Eye (tissue), 1 donor: Measurements from ENCODE around the gene ARF1.

Source experiments
- DNase-seq: peaks from one replicate; pipeline ENCODE4 v3.0.0-alpha.2; 2015

ARF1 gene

DNA sequence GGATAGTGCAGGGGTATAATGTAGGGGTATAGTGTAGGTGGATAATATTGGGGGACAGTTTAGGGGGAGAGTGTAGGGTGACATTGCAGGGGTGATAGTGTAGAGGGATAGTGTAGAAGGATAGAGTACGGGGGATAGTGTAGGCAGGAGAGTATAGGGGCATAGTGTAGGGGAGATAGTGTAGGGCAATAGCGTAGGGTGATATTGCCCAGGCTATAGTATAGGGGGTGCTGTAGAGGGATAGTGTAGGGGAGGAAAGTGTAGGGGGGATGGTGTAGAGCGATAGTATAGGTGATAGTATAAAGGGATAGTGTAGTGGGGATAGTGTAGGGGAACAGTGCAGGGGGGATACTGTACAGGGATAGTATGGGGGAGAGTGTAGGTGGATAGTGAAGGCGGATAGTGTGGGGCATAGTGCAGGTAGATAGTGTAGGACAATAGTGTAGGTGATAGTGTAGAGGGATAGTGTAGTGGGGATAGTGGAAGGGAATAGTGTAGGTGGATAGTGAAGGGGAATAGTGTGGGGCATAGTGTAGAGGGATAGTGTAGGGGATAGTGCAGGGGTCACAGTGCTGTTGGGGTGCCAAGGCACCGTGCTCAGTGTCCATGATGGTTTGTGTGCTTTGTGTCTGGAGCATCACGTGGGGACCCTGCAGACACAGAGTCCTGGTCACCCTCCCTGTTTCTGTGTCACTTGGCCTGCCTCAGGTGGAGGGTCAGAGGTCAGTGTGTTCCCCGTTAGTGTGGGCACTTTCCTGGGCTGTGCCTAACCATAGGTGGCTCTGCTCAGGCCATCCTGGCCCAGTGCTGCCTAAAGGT is 10.5 kb upstream of the ARF1 start:
- DNase-seq, result no peak

DNA sequence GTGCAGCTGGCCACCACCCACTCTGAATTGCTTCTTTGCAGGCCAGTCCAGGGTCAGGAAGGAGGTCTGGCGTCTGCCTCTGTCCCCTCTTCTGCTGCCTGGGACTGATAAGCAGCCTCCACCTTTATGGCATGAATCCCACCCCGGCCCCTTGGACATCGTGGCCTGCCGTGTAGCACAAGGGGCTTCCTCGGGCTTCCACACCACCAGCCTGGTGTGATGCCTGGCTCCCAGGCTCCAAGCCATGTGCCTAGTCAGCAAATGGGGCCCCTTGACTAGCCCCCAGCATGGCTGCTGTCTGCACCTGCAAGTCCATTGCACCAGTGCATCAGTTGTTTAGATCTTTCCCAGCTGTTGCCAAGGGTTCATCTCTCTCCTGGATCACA is 9.9 kb upstream of the ARF1 start:
- DNase-seq, result no peak

DNA sequence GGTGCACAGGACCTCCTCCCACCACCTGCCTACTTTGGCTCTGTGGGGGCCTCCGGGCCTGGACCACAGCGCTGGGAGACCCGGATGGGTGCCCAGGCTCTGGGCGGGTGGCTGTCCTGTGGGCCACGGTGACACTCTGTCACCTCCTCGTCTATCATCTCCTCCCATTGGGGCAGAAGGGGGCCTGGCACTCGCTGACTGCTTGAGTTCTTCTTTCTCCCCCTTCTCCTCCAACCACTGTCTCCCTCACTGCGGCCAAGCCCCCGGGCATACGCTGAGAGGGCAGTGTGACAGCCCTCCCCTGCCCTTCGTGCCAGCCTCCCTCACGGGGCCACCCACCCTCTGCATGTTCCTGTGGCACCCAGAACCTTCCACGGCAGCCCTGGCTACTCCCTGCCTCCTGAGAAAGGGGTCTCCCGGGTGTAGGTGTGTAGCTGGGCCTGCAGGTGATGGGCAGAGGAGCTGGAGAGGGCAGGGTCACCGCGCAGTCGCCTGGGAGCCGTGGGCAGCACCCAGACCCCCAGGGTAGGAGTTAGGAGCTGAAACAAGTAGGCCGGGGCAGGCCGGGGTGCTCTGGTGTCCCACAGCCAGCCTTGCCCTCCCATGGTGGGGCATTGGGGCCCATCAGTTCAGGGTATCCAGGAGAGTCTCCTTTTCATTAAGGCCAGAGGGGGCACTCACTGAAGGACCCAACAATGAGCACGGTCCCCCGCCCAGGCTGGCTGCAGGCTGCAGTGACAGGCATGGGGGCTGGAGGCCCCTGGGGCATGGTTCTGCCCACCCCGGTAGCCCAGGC is 9.2 kb upstream of the ARF1 start:
- DNase-seq, result no peak

DNA sequence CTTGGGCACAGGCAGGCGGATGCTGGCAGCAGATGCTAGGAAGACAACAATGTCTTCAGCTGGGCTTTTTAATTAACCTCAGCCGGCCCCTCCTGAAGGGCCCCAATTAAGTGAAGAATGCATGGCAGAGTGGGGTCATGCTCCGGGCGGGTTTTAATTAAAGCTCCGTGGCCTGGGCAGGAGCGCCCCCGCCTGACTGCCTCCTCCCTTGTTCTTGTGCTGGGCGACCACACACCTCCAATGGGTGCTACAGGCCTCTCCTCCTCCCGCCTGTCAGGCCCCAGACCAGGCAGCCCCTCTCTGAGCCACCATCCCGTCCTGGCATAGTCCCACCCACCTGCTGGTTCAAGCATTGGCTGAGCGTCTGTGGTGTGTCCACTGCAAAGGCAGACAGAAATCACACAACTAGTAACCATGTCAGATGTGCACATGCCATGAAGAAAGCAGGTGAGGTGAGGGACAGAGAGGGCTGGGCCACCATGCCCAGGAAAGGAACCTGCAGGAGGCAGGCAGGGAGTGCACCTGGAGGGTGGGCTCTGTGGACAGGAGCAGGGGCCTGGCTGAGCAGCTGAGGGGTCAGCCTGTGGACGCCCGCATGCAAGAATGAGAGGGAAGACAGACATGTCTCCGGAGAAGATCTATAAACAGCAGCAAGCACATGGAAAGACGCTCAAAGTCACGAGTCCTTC is 8.5 kb upstream of the ARF1 start:
- DNase-seq, result peak; percentile 91

DNA sequence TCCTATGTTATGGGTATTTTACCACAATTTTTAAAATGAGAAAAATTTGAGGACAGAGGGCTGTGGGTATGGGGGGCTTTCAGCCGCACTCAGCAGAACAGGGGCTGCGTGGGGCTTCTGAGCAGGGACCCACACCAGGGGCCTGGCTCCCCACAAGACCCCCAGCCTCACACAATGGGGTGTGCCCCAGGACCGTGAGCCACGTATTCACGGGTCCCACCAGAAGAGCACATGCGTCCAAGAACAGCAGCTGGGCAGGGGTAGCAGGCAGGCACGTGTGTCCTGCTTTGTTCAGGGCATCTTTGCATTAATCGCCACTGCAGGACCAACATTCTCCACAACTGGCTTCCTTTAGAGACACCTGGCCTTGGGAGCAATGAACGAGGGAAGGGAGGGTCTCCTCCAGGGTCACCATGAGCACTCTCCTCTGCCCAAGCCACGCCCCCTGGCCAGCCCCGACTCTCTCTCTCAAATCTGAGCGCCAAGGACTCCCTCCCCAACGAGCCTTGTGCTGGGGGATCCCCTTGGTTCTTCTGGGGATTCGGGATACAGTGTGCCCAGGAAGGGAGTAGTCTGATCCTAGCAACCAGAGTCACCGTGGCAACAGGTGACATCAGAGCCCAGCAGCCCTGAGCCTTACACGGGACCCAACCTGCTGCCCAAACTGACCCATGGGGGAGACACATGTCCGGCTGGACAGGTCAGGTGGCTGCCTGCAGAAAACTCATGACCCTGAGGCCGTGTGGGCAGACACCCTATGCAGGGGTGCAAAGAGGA is 7.4 kb upstream of the ARF1 start:
- DNase-seq, result no peak

DNA sequence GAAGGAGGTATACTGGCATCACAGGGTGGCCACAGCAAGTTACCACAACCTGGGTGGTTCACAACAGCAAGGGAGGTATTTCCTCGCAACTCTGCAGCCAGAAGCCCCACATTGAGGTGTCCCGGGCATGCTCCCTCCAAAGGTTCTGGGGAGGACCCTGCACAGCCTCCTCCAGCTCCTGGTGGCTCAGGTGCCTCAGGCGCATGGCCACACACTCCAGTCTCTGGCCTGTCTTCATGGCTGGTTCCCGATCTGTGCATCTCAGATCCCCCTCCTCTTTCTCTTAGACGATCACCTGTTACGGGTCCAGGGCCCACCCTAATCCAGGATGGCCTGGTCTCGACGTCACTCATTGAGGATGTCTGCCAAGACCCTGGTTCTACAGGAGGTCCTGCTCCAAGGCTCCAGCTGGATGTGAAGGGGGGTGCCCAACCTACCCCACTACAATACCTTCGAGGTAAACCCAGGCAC is 6.7 kb upstream of the ARF1 start:
- DNase-seq, result no peak

DNA sequence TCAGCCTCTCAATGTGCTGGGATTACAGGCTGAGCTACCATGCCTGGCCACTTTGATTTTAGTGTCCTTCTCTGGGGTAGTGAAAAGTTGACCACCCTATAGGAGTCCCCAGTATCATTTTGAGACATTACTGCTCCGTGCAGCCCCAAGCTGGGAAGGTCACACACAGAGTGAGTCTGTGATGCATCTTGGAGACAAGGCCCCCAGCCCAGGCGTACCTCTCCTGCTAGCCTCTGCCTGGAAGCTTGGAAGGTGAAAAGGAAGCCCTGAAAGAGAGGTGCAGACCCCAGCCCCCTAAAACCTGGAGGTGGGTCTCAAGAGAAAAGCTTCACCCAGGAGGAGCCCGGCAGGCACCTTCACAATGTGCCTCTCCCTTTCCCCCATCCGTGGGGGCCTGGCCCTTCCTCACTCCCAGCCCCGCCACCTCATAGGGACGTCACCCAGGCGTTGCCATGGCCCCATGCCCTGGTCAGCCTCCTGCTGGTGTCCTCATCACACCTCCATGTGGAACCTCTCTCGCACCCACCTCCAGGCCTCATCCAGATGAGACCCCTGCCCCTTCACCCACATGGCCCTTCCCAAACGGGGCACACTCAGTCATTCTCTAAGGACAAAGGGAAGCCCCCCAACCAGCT is 5.6 kb upstream of the ARF1 start:
- DNase-seq, result no peak

DNA sequence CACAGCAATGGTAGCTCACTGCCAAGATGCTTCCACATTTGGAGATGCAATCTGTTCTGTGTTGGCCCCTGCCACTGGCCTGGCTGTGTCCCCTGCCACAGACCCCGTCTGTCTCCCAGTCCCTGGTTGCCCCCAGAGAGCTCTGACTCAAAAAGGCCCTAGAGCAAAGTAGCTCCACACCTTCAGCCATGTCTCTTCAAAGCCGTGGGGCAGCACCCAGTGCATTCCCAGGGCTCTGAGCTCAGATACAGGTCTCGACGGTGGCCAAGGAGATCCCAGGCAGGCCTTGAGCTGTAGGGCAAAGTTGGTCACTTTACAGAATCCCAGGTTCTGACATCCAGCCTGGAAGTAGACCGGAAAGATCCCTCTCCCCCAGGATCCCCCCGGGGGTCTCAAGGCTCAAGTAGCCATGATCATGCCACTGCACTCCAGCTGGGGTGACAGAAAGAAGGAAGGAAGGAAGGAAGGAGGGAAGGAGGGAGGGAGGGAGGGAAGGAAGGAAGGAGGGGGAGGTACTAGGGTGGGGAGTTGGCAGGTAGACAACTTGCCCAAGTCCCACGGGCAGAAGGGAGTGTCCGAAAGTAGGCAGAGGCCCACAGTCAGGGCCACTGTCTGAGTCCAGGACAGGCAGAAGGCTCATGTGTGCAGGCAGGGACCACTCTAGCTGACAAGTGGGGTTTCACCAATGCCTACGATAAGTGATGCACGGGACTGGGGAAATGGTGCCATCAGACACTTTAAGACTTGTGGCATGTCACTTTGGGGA is 4.8 kb upstream of the ARF1 start:
- no peak for DNase-seq

DNA sequence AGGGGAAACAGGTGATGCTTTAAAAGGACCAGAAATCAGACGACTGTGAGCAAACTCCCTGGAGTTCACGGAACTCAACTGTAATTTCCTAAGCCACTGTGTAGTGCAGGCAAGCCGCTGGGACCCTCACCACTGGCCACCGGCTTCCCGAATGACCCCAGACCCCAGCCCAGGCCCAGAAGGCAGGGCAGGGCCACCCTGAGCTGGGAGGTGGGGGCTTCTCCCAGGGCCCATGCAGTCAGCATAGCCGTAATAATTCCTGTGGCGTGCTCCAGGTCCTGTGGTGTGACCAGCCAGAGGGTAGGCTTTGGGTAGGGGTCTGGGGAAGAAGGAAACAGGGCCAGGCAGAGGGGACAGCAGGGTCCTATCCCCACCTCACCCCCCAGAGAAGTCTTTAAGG is 3.5 kb upstream of the ARF1 start:
- no peak for DNase-seq

DNA sequence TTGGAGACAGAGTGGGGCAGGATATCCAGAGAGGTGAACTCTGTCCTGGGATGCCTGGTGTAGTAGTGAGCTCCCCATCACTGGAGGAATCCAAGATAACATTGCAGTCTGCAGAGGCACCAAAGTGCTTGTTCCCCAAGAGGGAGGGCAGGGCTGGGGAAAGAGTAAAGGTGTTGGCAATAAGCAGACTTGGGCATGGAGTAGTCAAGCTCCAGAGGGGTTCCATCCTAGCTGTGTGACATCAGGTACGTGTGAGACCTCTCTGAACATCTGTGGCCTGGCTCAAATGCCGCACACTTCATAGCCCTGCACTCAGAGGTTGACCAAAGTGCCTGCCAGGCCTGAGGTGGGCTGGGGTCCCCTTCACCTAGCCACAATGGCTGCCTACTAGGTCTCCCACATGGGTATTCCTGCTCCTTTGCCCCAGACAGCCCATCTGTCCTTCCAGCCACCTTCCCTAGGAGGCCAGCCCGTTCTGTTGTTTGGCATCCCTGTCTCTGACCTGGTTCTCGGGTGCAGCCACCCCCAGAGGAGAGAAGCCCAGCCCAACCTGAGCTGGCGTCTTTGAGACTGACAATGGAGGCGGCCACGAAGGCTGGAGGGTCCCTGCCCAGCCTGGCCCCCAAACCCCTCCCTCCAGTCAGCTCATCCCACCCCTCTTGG is 2.8 kb upstream of the ARF1 start:
- DNase-seq, result no peak

DNA sequence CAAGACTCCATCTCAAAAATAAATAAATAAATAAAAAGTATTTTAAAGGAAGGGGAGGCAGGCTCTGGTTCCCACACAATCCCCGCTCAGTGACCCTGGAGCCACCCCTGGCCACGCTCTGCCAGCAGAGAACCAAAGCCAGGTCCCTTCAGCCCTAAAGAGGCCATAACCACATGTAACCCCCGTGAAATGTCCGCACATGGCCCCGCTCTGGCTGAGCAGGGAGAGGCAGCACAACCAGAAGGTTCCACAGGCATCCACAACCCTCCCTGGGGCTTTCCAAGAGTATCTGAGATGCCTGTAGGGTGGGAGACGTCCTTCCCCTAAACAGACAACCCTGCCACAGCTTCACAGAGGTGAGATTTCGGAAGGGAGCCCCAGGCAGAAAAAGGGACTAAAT is 1.4 kb upstream of the ARF1 start:
- DNase-seq, result no peak

DNA sequence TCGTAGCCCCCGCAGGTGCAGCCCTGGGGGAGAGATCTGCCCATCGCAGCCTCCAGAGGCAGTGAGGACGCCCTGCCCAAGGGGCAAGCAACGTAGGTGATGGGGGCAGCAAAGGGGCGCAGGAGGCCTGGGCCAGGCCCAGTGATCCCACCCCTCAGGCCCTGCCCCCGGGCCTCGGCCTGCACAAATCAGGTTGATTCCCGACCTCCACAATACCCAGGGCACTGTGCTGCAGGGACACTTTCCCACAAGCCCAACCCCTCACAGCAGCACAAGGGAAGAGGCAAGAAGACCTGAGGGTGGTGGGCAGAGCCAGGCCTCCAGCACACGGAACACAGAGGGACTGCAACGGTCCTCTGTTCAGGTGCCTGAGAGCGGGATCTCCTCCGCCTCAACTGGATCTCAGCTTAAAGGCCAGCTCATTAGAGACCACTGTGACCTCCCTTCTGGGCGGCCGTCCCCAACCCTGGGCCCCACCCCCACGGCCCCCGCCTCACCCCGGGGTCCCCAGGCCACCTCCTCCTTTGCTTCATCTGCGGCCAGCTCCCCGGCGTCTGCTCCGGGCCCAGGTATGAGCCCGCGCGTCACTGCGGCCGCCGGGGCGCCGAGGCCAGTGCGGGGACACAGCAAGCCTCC is 812 bp upstream of the ARF1 start:
- DNase-seq, result peak; percentile 48

DNA sequence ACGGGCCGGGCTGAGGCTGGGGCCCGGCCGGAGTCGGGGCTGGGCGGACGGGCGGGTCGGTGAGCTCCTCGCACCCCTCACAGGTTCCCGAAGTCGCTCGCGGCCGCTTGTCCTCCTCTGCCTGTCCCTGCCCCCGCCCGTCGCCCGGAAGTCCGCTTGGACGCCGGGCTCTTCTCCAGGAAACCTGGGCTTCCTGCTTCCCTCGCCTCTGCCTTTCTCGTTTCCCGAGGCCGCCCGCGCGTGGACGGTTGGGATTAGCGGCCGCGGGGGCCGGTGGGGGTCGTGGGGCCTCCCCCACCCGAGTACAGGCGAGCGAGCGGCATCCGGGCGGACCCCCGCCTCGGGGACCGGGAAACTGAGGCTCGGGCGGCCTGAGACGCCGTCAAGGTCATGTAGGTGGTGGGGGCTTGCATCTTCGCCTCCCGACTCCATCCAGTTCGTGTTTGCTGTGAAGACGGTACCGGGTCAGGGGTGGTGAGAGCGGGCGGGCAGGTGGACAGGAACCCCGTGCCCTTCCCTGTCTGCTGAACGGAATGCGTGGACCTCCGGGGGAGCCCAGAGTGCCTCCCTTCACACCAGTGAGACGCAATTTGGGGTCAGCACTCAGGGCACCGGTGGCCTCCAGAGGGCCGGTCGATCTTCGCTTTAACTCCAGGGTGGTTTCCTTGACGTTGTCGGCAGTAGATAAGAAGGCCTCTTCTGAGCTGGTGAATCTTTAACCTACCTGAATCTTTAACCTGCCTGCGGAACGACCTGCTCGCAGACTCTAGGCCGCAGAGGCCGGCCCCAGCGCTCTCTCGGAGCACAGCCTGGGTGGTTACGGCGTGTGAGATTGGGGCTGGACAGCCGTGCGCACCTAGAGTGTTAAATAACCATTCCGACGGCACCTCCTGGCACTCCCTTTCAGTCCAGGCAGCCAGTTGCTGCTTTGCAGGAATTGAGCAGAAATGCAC is 686 bp downstream of the ARF1 start:
- peak; percentile 60 for DNase-seq

DNA sequence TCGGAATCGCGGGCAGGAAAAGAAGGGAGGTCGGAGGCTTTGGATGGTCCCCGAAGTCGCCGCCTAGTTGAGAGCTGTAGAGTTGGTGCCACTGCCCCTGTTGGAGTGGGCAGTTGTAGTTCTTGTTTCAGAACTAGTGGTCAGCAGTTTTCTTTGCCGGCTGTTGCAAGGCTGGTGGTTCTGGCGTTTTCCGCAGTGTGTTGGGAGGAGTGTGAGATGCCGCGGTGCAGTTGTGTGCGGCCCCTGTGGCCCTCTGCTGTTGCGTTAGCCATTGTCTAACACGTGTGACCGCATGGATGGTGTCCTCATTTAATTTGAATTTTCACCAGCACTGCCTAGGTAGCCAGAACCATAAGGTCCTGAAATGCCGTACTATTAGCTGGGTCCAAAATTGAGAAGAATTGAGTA is 1.4 kb downstream of the ARF1 start:
- no peak for DNase-seq

DNA sequence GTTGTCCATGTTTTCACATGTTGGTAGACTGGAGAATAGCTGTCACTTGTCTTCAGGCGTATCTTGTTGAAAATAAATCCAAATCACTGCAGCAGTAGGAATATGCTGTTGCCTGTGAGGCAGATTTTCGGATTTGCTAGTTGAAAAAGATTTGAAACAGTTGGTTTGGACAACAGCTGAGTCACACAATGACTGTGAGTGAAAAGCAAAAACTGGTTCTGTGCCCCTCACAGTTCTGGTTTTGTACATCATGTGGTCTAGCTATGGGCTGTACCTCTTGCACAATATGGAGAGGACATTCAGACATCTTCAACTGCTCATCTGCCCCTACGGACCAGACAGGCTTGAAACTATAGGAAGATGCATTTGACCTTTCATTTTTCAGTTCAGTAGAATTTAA is 1.8 kb downstream of the ARF1 start:
- no peak for DNase-seq

DNA sequence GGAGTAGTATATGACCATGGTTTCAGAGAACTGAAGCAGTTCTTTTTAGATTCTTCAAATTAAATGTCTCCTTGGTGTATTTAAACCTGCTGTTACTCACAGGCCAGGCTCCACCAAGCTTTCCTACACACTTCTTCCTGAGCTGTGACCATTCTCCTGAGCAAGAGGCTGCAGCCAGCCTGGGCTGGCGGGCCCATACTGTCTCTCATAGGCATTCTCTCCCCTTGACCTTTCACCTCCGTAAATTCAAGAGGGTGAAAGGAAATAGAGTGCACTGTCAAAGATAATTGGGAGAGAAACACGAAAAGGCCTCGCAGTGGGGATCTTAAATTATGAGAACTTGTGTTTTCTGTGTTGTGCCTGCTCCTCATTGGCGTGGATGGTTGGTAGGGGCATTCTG is 2.3 kb downstream of the ARF1 start:
- DNase-seq, result no peak

DNA sequence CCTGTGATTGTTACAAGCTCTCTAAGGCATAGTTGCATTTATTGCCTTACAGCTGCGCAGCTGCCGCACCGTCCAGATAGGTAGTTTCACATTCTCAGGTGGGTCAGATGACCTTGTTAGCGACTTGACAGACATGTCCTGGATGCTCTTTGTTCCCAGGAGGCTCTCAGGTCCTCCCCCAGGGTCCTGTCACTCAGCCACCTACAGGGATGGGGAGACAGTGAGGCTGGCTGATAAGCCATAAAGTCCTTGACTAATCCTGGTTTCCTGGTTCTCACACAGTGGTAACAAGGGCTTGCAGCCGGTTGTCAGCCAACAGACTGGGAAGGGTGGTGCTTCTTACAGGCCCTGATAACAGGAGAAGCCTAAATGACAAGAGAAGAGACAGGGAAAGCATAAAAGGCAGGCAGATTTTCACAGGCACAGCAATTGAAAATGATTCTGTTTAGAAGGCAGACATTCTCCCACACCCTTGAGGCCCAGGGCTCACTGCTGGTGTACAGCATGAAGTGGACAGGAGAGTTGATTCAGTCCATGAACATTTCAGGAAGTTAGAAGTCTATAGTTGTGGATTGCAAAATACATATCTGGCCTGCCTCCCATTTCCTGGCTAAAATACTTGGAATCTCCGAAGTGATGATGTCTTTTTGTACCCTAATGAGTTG is 2.9 kb downstream of the ARF1 start:
- no peak for DNase-seq

DNA sequence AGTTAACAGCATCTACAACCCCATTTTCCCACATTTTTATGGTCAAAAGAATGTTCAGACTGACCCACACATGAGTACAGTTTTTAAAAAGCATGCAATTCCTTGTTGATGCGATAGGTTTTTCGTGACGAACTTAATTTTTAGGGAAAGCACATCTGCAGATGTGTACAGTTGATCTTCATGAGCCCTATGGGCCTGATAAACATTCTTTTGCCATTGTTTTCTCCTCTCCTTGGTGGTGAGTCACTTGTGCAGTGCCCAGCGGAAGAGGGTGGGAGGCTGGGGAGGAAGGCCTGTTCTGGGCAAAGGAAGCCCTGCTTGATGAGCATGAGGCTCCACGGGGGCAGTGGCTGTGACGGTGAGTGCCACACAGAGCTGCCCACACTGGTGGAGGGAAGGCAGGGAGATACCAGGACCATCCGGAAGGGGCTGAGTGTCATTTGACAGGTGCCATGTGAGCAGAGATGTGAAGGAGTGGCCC is 5.3 kb downstream of the ARF1 start:
- DNase-seq, result no peak
